Upper lobe of right lung (tissue), 1 donor: ENCODE measurements around the gene CDH5. TPM values are rescaled to one million over a fixed set of nuclear protein-coding genes. Genes with fewer than 3 reads are reported as not detected.

Source experiments
- ATAC-seq: fragments of 200-7000 bp; cut with Tn5 transposase; one replicate; pipeline ENCODE4 v1.9.1; 2020; ENCODE audit warnings: mild to moderate bottlenecking, moderate library complexity
- DNase-seq: peaks from one replicate; pipeline ENCODE4 v3.0.0-alpha.2; 2020
- H3K27ac ChIP-seq: fragments of 200-600 bp; one replicate; pipeline ENCODE4 v1.8.0; 2022
- H3K27me3 ChIP-seq: fragments of 200-600 bp; one replicate; pipeline ENCODE4 v1.8.0; 2022; ENCODE audit warnings: mild to moderate bottlenecking
- H3K36me3 ChIP-seq: fragments of 200-600 bp; one replicate; pipeline ENCODE4 v1.8.0; 2022
- H3K4me1 ChIP-seq: fragments of 200-600 bp; one replicate; pipeline ENCODE4 v1.8.0; 2022
- H3K4me3 ChIP-seq: fragments of 200-600 bp; one replicate; pipeline ENCODE4 v1.8.0; 2022; ENCODE audit warnings: mild to moderate bottlenecking
- H3K9me3 ChIP-seq: fragments of 200-600 bp; one replicate; pipeline ENCODE4 v1.8.0; 2022
- intact Hi-C: fragments of 100-400 bp; cut with DNase I; formaldehyde crosslinking; loops from one replicate; pipeline ENCODE4 v1.11.0; 2022
- total RNA-seq: library from RNA; stranded (reverse); fragmentation: NEBNext Ultra II Directional; extraction: Animal tissue kit (Norgen Biotek cat#: 25700); gene quantifications from one replicate; pipeline ENCODE4 v1.2.1, GENCODE V29; 2021
- TF ChIP-seq, protein P1 (sequence below): fragments of 200-600 bp; IDR thresholded peaks from one replicate; pipeline ENCODE4 v1.8.0; 2022; ENCODE audit warnings: antibody characterized with exemption
- donor health status: DM: no; HTN: yes; CAD: no; lungs with severe emphysema.

Gene CDH5
- total RNA-seq, 1 donor from 2014 or later: 144 TPM

DNA sequence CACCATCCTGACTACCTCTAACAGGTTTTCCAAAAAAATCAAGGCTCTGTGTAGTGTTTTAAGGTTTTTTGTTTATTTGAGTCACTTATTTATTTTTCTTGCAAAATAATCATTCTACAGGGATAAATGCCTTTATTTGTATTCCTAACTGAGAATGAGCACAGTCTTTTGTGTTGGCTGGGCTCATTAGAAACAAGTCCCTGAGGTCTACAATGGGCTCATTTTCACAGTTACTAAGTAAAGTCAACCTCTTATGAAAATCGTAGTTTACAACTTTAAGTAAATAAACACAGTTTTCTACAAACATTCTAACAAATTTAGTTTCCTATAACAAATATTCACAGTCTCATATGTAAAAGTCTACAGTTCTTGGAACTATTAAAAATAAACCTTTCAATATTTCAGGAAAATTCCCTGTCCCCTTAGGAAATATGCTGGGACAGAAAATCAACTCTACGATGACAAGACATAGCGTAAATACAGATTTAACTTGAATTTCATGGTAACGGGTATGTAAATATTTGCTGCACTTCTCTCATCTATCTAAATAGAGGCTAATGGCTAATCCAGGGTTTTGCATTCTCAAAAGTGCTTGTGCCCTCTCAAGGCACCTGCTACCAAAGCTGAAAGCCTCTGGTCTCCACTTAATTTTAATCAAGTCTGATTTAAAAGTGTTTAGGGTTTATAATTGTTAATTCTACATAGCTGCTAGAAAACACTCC is 31.5 kb upstream of the CDH5 start:
- Histone ChIP-seq H3K9me3 (no peaks in the 10 kb centered on the region), H3K4me3 (no peak overlapping the region), H3K4me1 (no peaks in the 10 kb centered on the region), H3K36me3 (no peaks in the 10 kb centered on the region), H3K27me3 (no peaks in the 10 kb centered on the region), H3K27ac (no peak overlapping the region)
- TF ChIP-seq, protein P1, sequence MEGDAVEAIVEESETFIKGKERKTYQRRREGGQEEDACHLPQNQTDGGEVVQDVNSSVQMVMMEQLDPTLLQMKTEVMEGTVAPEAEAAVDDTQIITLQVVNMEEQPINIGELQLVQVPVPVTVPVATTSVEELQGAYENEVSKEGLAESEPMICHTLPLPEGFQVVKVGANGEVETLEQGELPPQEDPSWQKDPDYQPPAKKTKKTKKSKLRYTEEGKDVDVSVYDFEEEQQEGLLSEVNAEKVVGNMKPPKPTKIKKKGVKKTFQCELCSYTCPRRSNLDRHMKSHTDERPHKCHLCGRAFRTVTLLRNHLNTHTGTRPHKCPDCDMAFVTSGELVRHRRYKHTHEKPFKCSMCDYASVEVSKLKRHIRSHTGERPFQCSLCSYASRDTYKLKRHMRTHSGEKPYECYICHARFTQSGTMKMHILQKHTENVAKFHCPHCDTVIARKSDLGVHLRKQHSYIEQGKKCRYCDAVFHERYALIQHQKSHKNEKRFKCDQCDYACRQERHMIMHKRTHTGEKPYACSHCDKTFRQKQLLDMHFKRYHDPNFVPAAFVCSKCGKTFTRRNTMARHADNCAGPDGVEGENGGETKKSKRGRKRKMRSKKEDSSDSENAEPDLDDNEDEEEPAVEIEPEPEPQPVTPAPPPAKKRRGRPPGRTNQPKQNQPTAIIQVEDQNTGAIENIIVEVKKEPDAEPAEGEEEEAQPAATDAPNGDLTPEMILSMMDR: no peak
- ATAC-seq (no peak), DNase-seq (no peak)
- intact Hi-C loops: no loop called here

DNA sequence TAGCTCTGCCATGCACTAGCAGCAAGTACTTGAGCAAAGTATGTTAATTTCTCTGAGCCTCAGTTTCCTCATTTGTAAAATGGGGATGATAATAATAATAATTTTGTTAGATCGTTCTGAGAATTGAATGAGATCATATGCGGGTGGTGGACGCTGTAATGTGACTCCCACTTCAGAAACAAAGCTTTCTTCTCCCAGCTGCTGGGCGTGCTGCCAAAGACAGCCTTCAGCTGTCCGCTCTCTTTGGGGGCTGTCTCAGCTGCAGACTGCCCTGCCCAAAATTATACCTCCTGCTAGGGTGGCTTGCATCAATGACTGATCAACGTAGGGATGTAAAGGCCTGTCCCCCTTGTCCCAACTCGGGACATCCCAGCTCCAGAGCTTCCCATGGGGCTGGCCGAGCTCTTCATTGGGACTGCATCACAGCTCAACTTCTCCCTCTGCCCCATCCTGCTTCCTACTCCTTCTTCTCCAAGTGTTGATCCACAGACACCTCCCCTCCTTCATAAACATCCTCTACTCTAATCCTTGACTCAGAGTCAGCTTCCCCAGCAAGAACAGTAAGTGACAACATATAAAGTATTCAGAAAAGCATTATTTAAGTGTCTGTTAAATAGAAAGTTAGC is 30.7 kb upstream of the CDH5 start:
- ATAC-seq (no peak), DNase-seq (peak; percentile 64)
- TF ChIP-seq, protein P1: no peak
- Histone ChIP-seq H3K4me3 (no peak overlapping the region), H3K4me1 (no peaks in the 10 kb centered on the region), H3K27ac (no peak overlapping the region), H3K9me3 (no peaks in the 10 kb centered on the region), H3K36me3 (no peaks in the 10 kb centered on the region), H3K27me3 (no peaks in the 10 kb centered on the region)
- intact Hi-C loops: no loop called here

DNA sequence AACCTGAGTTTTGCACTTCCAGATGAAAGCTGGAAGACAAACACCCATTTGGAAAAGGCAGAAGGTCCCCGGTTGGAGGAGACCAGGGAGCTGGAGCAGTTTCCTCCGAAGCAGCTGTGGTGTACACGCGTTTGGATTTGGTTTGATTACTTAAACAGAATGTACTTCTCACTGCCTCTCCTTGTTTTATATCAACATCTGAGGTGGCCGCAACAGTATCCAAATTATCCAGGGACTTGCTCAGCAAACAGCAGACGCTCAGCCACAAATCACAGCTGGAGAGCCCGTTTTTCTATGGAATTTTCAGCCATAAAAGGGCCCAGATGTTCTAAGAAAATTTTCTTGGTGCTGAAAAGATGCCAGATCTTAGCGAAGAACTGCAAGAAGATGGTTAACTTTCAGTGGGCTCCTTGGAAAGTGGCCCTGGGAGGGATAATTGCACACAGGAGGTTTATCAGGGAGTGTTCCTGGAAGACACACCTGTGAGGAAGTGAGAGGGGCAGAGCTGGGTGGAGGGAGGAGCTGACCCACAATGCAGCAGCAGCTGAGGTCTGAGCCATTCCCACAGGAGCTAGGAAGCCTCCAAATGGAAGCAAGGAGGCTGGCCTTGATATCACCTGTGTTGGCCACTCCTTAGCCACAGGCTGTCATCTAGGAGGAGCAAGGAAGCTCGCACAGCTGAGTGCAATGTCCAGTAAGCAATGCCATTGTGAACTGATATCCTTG is 28.9 kb upstream of the CDH5 start:
- Histone ChIP-seq H3K9me3 (no peaks in the 10 kb centered on the region), H3K36me3 (no peaks in the 10 kb centered on the region), H3K27me3 (no peaks in the 10 kb centered on the region), H3K4me1 (no peaks in the 10 kb centered on the region), H3K27ac (no peak overlapping the region), H3K4me3 (no peak overlapping the region)
- intact Hi-C loops: no loop called here
- DNase-seq (peak; percentile 15), ATAC-seq (no peak)
- TF ChIP-seq, protein P1: no peak

GRCh38 chr16:66342294-66342900 is 24.1 kb upstream of the CDH5 start:
- no peaks in the 10 kb centered on the region for H3K9me3 ChIP-seq
- intact Hi-C loops: no loop called here
- DNase-seq: peak; percentile 63
- peak; percentile 47 for ATAC-seq
- TF ChIP-seq, protein P1: peak; percentile 54
- no peak overlapping the region for H3K4me3 ChIP-seq
- H3K27ac ChIP-seq: no peak overlapping the region
- no peaks in the 10 kb centered on the region for H3K4me1 ChIP-seq
- no peaks in the 10 kb centered on the region for H3K27me3 ChIP-seq
- H3K36me3 ChIP-seq: no peaks in the 10 kb centered on the region

- Histone ChIP-seq H3K27me3 (no peaks in the 10 kb centered on the region), H3K4me3 (no peak overlapping the region), H3K9me3 (no peaks in the 10 kb centered on the region), H3K4me1 (no peaks in the 10 kb centered on the region), H3K27ac (no peak overlapping the region), H3K36me3 (no peaks in the 10 kb centered on the region)
- peak; percentile 50 for ATAC-seq
- intact Hi-C loops: no loop called here
- peak; percentile 16 for DNase-seq
- TF ChIP-seq, protein P1: peak; percentile 85
Observed at GRCh38 chr16:66344533-66345145, 21.9 kb upstream of the CDH5 start.
